Measurements from ENCODE around the gene GFM2.
"Not testable (repeated sequence)": the region's sequence is repeated elsewhere in the genome, so short reads cannot be mapped to it uniquely, and the experiment has no call there.

The GFM2 gene, protein sequence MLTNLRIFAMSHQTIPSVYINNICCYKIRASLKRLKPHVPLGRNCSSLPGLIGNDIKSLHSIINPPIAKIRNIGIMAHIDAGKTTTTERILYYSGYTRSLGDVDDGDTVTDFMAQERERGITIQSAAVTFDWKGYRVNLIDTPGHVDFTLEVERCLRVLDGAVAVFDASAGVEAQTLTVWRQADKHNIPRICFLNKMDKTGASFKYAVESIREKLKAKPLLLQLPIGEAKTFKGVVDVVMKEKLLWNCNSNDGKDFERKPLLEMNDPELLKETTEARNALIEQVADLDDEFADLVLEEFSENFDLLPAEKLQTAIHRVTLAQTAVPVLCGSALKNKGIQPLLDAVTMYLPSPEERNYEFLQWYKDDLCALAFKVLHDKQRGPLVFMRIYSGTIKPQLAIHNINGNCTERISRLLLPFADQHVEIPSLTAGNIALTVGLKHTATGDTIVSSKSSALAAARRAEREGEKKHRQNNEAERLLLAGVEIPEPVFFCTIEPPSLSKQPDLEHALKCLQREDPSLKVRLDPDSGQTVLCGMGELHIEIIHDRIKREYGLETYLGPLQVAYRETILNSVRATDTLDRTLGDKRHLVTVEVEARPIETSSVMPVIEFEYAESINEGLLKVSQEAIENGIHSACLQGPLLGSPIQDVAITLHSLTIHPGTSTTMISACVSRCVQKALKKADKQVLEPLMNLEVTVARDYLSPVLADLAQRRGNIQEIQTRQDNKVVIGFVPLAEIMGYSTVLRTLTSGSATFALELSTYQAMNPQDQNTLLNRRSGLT

DNA sequence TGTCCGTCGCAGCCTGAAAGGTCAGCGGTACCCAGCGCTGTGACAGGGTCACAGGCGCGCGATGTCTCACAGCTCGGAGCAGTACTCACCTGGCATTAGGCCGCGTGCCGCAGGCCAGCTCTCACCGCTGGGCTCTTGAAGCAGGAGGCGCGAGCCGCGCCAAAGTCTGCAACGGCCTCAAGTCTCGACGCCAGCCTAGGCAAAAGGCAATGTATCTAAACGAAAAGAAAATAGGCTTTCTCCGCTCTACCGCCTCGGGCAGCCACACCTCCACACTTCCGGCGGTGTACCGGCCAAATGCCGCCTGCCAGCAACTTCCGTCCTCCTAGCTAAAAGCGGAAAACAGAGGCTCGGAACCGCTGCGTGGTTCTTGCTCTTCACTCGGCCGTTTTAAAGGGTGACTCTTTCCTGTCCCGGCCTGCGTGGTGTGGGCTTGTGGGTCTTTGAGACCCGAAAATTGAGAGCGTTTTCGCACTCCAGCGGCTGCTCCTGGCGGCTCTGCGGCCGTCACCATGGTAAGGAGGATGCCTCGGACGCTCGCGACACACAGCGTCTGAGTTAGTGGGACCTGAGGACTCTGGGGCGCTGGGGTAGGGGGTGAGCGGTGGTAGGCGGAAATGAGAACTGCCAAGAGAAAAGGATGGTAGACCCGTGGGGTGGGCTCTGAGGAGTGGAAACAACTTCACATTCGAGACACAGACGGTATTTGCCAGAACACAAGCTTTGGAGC is at the start of gene GFM2, which contains the start of gene NSA2:
Gene GFM2, minus strand, starts transcription at position 269 of the 730 bp plus-strand sequence. CDS start 3,375 bp downstream, outside the sequence.
Gene NSA2, plus strand, starts transcription at position 401 of the 730 bp plus-strand sequence. Its CDS starts 112 bp downstream, at position 513.
- peak; percentile 94 for DNase-seq (ENCODE audit: low spot score)

DNA sequence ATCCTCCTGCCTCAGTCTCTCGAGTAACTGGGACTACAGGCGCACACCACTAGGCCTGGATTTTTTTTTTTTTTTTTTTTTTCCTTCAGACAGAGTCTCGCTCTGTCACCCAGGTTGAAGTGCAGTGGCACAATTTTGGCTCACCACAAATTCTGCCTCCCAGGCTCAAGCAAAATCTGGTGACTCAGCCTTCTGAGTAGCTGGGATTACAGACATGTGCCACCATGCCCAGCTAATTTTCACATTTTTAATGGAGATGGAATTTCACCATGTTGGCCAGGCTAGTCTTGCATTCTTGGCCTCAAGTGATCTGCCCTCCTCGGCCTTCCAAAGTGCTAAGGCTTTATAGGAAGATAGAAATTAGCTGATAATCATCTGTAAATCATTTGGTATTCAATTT is 44.0 kb upstream of the GFM2 start:
- DNase-seq (ENCODE audit: low spot score) = no peak

DNA sequence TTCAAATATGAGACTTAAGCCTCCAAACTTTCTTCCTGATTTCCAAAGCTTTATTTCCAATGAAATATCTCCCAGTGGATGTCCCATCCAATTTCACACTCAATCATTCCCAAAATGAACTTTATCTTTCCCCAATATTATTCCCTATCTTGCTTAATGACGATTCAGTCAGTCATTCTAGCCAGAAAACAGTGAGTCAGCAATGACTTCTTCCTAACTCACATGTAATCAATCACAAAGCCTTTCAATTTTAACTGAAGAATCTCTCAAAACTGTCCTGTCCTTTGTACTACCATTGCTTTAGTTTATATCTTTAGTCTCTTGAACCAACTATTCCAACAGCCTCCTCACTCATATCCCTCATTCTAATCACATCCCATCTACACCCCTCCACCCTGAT is 35.0 kb upstream of the GFM2 start:
- DNase-seq (ENCODE audit: low spot score) = no peak

DNA sequence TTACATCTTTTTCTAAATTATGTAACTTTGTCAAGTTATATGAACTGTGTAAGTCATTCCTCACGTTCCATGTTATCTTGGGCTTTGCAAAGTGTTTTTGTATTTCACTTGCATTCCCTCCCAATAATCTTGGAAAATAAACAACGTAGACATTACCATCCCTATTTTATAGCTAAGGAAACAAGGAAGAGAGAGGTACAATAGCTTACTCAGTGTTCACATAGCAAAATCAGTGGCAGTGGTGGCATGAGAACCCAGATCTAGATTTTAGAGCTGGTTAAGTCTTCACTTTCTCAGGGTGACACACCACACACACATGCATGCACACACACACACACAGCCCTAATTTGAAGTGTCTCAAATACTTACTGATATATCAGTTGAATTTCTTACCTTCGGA is 34.3 kb upstream of the GFM2 start:
- DNase-seq (ENCODE audit: low spot score) = no peak

DNA sequence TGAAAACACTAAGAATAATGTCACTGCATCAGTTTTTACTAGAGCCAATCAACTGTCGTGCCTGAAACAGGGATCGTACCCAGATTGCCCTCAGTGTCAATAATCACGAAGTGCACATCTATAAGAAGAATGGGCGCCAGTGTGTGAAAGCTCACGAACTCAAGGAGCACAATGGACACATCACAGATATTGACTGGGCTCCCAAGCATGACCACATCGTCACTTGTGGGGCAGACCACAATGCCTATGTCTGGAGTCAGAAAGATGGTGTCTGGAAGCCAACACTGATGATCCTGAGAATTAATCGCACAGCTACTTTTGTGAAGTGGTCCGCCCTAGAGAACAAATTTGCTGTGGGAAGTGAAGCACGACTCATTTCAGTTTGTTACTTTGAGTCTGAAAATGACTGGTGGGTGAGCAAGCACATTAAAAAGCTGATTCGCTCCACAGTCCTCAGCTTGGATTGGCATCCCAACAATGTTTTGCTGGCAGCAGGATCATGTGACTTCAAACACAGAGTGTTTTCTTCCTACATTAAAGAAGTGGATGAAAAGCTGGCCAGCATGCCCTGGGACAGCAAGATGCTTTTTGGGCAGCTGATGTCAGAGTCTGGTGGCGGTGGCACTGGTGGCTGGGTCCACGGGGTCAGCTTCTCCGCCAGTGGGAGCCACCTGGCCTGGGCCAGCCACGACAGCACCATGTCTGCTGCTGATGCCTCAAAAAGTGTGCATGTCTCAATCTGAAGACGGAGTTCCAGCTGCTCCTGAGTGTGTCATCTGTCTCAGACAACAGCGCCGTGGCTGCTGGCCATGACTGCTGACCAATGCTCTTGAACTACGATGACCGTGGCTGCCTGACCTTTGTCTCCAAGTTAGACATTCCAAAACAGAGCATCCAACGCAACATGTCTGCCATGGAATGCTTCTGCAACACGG is 32.3 kb upstream of the GFM2 start:
- DNase-seq (ENCODE audit: low spot score) = no peak

DNA sequence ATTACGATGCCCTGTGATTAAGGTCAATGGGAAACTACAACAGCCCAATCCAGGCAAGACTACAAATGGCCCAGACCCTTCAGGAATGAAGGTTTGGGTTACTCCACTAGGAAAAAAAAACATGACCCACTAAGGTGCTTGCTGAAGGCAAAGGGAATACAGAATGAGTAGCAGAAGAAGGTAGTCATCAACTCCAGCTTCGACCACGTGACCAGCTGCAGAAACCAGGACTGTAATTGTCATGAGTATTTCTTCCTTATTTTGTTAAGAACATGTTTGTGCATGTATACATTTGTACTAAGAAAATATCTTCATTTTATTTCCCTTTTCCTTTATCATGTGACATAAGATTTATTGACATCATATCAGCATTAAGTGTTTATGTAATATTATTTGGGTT is 24.8 kb upstream of the GFM2 start:
- DNase-seq (ENCODE audit: low spot score) = not testable (repeated sequence)

DNA sequence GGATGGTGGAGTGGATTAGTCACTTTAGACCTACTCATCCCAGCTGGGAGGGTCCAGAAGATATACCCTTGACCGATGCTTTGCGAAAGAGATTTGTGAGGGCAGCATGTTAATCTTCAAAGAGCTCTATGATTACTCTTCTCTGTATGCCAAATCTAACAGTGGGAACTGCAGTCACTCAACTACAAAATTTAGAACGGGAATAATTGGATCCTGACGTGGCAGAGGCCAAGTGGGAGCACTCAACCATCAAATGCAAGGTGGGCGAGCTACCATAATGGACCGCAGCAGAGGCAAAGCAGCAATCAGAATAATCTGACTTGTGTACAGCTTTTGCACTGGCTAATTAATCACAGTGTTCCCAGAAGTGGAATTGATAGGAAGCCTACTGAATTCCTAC is 20.5 kb upstream of the GFM2 start:
- no peak for DNase-seq (ENCODE audit: low spot score)

DNA sequence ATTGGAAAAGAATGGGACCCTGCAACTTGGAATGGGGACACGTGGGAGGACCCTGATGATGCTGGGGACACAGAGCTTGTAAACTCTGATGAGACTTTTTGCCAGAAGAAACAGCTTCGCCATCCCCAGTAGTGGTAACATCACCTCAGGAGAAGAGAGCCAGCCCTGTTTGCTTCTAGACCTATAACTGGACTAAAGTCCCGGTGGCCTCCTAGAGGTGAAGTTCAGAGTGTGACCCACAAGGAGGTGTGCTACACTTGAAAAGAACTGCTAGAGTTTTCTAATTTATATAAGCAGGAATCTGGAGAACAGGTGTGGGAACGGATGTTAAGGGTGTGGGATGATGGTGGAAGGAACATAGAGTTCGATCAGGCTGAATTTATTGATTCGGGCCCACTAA is 19.9 kb upstream of the GFM2 start:
- no peak for DNase-seq (ENCODE audit: low spot score)

DNA sequence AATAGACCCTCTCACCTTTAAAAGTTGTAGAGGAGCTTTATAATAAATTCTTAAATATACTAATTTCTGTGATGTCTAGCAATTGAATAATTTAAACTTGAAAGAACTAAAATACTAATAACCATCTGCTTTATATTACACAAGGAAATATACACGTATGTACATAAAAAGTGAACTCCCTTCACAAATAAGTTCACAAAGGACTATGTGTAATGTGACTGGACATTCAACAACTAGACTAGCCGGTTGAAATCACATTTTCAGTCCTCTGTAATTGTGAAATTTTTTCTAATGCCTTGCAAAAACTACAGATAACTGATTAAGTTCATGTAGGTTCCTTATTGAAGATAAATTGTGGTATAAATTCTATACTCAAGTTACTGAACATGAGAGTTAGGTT is 11.7 kb upstream of the GFM2 start:
- no peak for DNase-seq (ENCODE audit: low spot score)

DNA sequence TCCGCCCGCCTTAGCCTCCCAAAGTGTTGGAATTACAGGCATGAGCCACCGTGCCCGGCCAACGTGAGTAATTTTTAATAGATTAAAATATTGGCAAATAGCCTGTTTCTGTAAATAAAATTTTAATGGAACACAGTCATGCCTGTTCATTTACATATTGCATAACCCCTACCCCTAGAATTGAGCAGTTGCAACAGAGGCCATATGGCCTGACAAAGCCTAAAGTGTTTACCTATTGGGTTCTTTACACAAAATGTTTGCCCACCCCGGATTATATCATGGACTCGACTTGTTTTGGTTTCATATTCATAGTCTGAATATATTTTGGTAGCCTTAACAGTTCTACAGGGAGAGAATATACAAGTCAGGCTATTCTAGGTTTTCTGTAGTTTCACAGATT is 5.4 kb upstream of the GFM2 start:
- no peak for DNase-seq (ENCODE audit: low spot score)

DNA sequence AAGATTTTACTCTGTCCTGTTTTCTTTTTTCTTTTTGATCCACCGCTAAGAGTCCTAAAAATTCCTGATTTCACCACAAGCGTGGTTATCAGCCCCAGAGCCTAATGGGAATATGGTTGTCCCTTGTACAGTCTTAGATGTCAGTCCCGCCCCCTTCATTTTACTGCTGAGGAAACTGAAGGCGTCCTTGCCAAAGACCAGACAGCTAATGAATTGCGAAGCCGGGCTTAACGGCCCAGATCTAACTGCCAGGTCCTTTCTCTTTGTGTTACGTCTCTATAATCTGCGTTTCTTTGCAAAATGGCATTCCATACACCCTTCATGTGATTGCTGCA is 629 bp upstream of the GFM2 start:
- DNase-seq (ENCODE audit: low spot score) = no peak

DNA sequence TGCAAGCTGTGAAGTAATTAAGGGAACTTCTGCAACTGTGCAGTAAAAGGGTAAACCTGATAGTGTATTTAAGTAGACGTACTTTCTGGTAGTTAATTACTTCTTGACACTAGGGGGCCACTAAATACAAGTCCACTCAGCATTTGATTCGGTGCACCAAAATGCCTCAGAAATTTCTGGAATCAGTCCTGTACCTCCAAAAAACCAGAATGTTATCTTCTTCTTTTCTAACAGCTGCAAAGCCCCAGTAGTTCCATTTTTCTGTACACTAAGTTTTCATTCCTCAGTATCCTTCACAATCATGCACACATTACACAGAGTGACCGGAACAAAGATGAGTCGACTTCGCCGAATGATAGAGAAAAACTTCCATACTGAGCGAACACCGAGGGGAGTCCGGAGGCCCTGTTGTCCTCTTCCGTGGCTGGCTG is 484 bp downstream of the GFM2 start:
- DNase-seq (ENCODE audit: low spot score) = peak; percentile 38

DNA sequence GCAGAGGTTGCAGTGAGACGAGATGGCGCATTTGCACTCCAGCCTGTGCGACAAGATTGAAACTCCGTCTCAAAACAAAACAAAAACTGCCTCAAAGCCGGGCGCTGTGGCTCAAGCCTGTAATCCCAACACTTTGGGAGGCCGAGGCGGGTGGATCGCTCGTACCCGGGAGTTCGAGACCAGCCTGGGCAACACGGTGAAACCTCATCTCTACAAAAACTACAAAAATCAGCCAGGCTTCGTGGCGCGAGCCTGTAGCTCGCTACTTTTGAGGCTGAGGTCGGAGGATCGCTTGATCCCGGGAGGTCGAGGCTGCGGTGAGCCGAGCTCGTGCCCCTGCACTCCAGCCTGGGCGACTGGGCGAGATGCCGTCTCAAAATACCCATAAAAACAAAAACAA is 988 bp downstream of the GFM2 start:
- no peak for DNase-seq (ENCODE audit: low spot score)

DNA sequence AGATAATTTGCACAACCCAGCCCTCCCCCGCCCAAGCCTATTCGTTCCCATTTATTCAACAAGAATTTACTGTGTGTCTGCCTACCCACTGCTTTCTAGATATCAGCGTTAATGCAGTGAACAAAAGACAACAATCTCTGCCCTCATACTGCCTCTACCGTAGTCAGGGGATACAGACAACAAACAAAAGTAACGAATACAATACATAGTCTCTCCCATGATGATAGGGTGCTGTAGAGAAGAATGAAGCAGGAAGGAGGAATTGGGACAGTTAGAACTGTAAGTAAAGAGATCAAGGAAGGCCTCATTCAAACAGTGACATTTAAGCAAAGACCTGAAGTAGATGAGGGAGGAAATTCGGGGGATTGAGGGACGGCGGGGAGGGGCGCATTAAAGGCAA is 1.7 kb downstream of the GFM2 start:
- no peak for DNase-seq (ENCODE audit: low spot score)

DNA sequence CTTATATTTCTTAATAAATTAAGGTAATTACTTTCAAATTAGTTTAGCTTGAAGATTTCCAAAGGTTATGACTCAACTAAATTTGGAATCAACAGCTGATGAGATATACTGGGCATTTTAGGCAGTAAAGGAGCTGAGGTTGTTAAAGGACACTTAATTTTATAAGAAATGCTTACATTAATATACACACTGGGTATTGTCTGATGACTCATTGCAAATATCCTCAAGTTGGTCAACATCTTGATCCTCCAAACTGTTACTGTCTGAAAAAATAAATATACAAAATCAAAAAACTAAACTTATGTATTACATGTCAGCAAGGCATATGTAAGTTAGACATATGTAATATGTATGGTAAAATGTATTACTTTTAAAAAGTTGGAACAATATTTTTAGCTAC is 3.4 kb downstream of the GFM2 start:
- no peak for DNase-seq (ENCODE audit: low spot score)

DNA sequence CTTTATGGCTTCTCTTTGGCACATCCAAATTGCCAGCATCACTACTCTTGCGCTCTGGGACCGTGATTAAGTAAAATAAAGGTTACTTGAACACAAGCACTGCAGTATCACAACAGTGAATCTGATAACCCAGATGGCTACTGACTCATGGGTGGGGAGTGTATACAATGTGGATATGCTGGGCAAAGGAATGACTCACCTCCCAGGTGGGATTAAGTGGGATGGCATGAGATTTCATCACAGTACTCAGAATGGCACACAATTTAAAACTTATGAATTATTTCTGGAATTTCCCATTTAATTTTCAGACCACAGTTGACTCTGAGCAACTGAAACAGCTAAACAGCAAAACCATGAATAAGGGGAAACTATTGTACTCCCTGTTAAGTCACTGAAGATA is 4.3 kb downstream of the GFM2 start:
- DNase-seq (ENCODE audit: low spot score) = peak; percentile 2

DNA sequence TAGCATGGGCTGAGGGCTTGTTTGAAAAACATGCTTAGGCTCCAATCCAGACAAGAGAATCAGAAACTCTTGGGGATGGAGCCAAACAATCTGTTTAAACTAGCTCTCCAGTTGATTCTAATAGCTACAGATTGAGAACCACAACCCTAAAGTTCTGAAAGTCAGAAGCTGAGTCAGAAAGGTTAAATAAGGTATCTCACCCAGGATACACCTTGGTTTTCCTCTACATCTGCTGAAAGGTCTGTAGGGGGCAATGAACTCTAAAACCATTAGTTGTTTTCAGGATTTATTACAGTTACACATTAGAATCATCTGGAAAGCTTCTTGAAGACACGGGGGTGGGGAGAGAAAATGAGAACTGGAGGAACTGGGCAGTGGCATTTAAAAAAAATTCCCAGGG is 5.7 kb downstream of the GFM2 start:
- no peak for DNase-seq (ENCODE audit: low spot score)

DNA sequence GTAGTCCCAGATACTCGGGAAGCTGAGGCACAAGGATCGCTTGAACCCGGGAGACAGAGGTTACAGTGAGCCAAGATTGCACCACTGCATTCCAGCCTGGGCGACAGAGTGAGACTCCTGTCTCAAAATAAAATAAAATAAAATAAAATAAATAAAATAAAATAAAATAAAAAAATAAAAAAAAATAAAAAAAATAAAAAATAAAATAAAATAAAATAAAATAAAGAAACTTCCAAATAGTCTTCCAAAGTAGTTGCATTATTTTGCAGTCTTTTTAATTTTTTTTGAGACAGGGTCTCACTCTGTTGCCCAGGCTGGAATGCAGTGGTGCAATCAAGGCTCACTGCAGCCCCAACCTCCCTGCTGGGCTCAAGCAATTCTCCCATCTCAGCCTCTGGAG is 18.2 kb downstream of the GFM2 start:
- not testable (repeated sequence) for DNase-seq (ENCODE audit: low spot score)

DNA sequence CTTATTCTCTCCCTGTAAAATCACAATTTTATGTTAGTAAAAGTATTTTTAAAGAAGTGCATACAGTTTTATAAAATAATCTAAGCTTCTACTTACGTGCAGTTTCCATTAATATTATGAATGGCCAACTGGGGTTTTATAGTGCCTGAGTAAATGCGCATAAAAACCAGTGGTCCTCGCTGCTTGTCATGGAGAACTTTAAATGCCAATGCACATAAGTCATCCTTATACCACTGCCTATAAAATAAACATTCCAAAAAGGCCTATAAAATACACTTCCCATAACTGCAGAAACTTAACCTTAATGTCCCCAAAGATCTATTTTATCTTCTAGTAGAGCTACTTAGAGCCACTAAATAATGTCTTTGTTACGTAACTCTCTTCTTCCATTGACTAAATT is 28.5 kb downstream of the GFM2 start:
- no peak for DNase-seq (ENCODE audit: low spot score)

DNA sequence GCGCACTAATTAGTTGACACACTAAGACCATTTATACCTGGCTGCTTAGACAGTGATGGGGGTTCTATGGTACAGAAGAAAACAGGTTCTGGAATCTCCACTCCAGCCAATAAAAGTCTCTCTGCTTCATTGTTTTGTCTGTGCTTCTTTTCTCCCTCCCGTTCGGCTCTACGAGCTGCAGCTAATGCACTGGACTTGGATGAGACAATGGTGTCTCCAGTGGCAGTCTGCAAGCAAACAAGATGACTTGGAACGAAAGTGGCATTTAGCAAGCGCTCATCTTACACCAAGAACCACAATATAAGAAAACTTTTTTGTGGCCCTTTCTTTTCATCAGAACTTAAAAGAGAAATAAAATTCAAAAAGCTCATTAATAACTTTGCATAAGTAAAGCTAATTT is 30.2 kb downstream of the GFM2 start:
- no peak for DNase-seq (ENCODE audit: low spot score)

DNA sequence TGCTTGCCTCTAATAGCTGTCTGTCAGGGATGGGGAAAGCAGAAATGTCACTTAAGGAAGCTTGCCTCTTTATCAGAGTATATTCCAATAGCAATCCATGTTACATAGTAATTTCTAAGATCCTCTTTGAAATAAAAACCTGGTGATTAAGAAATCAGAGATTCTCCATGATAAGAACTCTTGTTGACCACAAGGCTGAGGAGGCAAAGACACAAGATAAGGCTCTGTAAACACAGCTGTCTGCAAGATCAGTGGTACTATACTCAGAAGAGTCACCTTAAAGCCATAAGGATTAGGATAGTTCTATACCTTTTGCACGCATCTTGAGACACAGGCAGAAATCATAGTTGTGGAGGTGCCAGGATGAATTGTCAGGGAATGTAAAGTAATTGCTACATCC is 41.6 kb downstream of the GFM2 start:
- no peak for DNase-seq (ENCODE audit: low spot score)

DNA sequence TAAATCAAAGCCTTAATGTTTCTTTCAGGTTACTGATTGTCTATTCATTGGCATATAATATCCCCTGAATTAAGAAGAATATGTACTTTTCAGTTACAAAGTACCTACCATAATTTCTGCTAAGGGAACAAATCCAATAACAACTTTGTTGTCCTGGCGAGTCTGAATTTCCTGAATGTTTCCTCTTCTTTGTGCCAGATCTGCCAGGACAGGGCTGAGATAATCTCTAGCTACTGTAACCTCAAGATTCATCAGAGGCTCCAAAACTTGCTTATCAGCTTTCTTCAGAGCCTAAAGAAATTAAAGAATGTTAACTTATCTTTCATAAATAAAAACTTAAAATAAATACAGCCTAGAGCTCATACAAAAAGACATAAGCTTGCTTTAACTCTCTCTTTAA is 44.6 kb downstream of the GFM2 start:
- DNase-seq (ENCODE audit: low spot score) = no peak
